ENCODE measurements around the gene FABP3. TPM values are rescaled to one million over a fixed set of nuclear protein-coding genes. Genes with fewer than 3 reads are reported as not detected.

Gene FABP3
- total and polyA plus RNA-seq, 2 donors (not counting 1 experiment from before 2014, with no cell fraction given) = 275 to 554 TPM

GRCh38 chr1:31412732-31413404 lies 40.0 kb upstream of the FABP3 start, which contains the start of gene SERINC2:
Gene SERINC2, plus strand, starts transcription at chr1:31413213. Its CDS starts 53 bp downstream, at chr1:31413266.
- peaks cover 32% of the 10 kb centered on the region for H3K4me1 ChIP-seq (ENCODE audit: control insufficient read depth, extremely low read depth, insufficient read depth, low read length)
- H3K27ac ChIP-seq (ENCODE audit: insufficient read depth, low read length) = peak within 1 kb of the TSS; percentile 78
- no peak for DNase-seq (ENCODE audit: low read depth in 2 of 2)

GRCh38 chr1:31412205-31412604 lies 39.3 kb upstream of the FABP3 start:
- TF ChIP-seq EZH2 (IDR thresholded peaks at IDR 0.05; ENCODE audit: low read length, missing control alignments) = no peak
- TF ChIP-seq CTCF (conservative IDR thresholded peaks at IDR 0.05 in 1 of 2, IDR thresholded peaks at IDR 0.05 in 1 of 2; ENCODE audit: low read depth in 1 of 2, low read length in 2 of 2) = no peak
- H3K4me2 ChIP-seq (ENCODE audit: extremely low read depth, insufficient read depth, low read length) = peak overlapping the region; percentile 92
- peaks cover 38% of the 10 kb centered on the region for H3K79me2 ChIP-seq (ENCODE audit: control insufficient read depth, insufficient read depth, low read length)
- no peak overlapping the region for H3K9ac ChIP-seq (ENCODE audit: insufficient read depth, low read length)
- DNase-seq (ENCODE audit: low read depth in 2 of 2) = no peak
- peaks cover 4% of the 10 kb centered on the region for H3K36me3 ChIP-seq (ENCODE audit: control insufficient read depth, insufficient read depth, low read length)
- no peak overlapping the region for H2AFZ ChIP-seq (ENCODE audit: low read length)
- H3K4me3 ChIP-seq (replicated peaks in 1 of 4; ENCODE audit: control extremely low read depth in 1 of 4, insufficient read depth in 1 of 4, low read depth in 3 of 4, low read length in 4 of 4) = no peak overlapping the region
- H3K9me3 ChIP-seq (ENCODE audit: control insufficient read depth, insufficient read depth, low read depth, low read length) = no peaks in the 10 kb centered on the region
- no peaks in the 10 kb centered on the region for H4K20me1 ChIP-seq (ENCODE audit: control insufficient read depth, extremely low read depth, insufficient read depth, low read length)
- H3K27me3 ChIP-seq (ENCODE audit: control insufficient read depth, insufficient read depth, low read length) = no peaks in the 10 kb centered on the region
- H3K27ac ChIP-seq (ENCODE audit: insufficient read depth, low read length) = no peak overlapping the region
- H3K4me1 ChIP-seq (ENCODE audit: control insufficient read depth, extremely low read depth, insufficient read depth, low read length) = peaks cover 30% of the 10 kb centered on the region

More at GRCh38 chr1:31412732-31413404, 40.0 kb upstream of the FABP3 start, which contains the start of gene SERINC2:
- TF ChIP-seq CTCF (conservative IDR thresholded peaks at IDR 0.05 in 1 of 2, IDR thresholded peaks at IDR 0.05 in 1 of 2; ENCODE audit: low read depth in 1 of 2, low read length in 2 of 2) (no peak), EZH2 (IDR thresholded peaks at IDR 0.05; ENCODE audit: low read length, missing control alignments) (no peak)
- peak within 1 kb of the TSS; percentile 67 to 92 (median 82) for H3K4me3 ChIP-seq (replicated peaks in 1 of 4; ENCODE audit: control extremely low read depth in 1 of 4, insufficient read depth in 1 of 4, low read depth in 3 of 4, low read length in 4 of 4)
- H3K79me2 ChIP-seq (ENCODE audit: control insufficient read depth, insufficient read depth, low read length) = peaks cover 42% of the 10 kb centered on the region
- H3K9me3 ChIP-seq (ENCODE audit: control insufficient read depth, insufficient read depth, low read depth, low read length) = no peaks in the 10 kb centered on the region
- H4K20me1 ChIP-seq (ENCODE audit: control insufficient read depth, extremely low read depth, insufficient read depth, low read length) = no peaks in the 10 kb centered on the region
- H3K9ac ChIP-seq (ENCODE audit: insufficient read depth, low read length) = peak within 1 kb of the TSS; percentile 75
- peak within 1 kb of the TSS; percentile 66 for H2AFZ ChIP-seq (ENCODE audit: low read length)
- H3K4me2 ChIP-seq (ENCODE audit: extremely low read depth, insufficient read depth, low read length) = peak within 1 kb of the TSS; percentile 92
- peaks cover 4% of the 10 kb centered on the region for H3K36me3 ChIP-seq (ENCODE audit: control insufficient read depth, insufficient read depth, low read length)
- no peaks in the 10 kb centered on the region for H3K27me3 ChIP-seq (ENCODE audit: control insufficient read depth, insufficient read depth, low read length)

DNA sequence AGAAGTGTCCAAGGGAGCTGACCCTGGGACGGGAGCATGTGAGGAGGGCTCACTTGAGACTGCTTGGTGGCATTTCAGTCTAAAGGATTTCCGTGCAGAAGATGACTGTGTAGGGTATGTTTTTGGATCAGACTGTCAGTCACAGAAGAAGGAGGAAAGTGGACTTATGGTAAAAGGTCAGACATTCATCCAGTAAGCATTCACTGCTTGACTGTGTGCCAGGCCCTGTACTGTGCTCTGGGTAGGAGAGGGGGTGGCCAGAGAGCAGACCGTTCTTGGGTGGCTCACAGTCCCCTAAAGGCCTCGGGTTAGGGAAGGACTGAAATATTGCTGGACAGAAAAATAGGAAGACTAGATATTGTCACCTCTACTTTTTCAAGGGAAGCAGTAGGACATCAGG lies 38.0 kb upstream of the FABP3 start:
- peaks cover 28% of the 10 kb centered on the region for H3K4me1 ChIP-seq (ENCODE audit: control insufficient read depth, extremely low read depth, insufficient read depth, low read length)
- H3K9ac ChIP-seq (ENCODE audit: insufficient read depth, low read length) = no peak overlapping the region
- TF ChIP-seq EZH2 (IDR thresholded peaks at IDR 0.05; ENCODE audit: low read length, missing control alignments) (no peak), CTCF (conservative IDR thresholded peaks at IDR 0.05 in 1 of 2, IDR thresholded peaks at IDR 0.05 in 1 of 2; ENCODE audit: low read depth in 1 of 2, low read length in 2 of 2) (no peak)
- H3K27ac ChIP-seq (ENCODE audit: insufficient read depth, low read length) = no peak overlapping the region
- peaks cover 4% of the 10 kb centered on the region for H3K36me3 ChIP-seq (ENCODE audit: control insufficient read depth, insufficient read depth, low read length)
- peak overlapping the region; percentile 28 for H3K4me2 ChIP-seq (ENCODE audit: extremely low read depth, insufficient read depth, low read length)
- no peaks in the 10 kb centered on the region for H4K20me1 ChIP-seq (ENCODE audit: control insufficient read depth, extremely low read depth, insufficient read depth, low read length)
- H3K27me3 ChIP-seq (ENCODE audit: control insufficient read depth, insufficient read depth, low read length) = no peaks in the 10 kb centered on the region
- peaks cover 30% of the 10 kb centered on the region for H3K79me2 ChIP-seq (ENCODE audit: control insufficient read depth, insufficient read depth, low read length)
- no peak overlapping the region for H2AFZ ChIP-seq (ENCODE audit: low read length)
- H3K9me3 ChIP-seq (ENCODE audit: control insufficient read depth, insufficient read depth, low read depth, low read length) = no peaks in the 10 kb centered on the region
- peak in 1 of 2 donors; percentile 72 for DNase-seq (ENCODE audit: low read depth in 2 of 2)
- H3K4me3 ChIP-seq (replicated peaks in 1 of 4; ENCODE audit: control extremely low read depth in 1 of 4, insufficient read depth in 1 of 4, low read depth in 3 of 4, low read length in 4 of 4) = no peak overlapping the region

All from fibroblast of lung (primary cell).